NCI-H510A treated with DMSO at 0.1 percent for 48 hours (cell line): ENCODE data around the gene OSBPL8.
"Not testable (repeated sequence)": the region's sequence is repeated elsewhere in the genome, so short reads cannot be mapped to it uniquely, and the experiment has no call there.

Experiments used
- DNase-seq: peaks from one replicate; lab custom pipeline; 2025; lab: John Stamatoyannopoulos, UW

The OSBPL8 gene

GRCh38 chr12:76422154-76422542, 137.4 kb downstream of the OSBPL8 start:
- no peak for DNase-seq

DNA sequence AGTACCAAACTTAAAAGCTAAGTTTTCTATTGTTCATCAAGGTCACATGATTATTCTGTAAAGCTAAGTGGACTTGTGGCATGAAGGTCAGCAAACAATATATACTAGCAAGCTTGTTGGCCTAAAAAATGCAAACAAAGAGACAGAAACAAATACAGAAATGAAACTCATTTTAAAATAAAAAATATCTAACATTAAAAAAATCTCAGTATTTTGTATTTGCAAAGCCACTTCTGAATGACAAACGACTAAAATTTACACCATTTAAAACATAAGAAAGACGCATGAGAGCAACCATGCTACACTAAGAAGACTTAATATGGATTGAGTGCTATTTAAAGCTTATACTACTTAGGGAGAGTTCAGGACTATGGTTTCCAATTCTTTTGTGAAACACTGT, 138.5 kb downstream of the OSBPL8 start:
- no peak for DNase-seq

- DNase-seq = no peak
Observed at GRCh38 chr12:76420222-76420621, 139.3 kb downstream of the OSBPL8 start.

DNA sequence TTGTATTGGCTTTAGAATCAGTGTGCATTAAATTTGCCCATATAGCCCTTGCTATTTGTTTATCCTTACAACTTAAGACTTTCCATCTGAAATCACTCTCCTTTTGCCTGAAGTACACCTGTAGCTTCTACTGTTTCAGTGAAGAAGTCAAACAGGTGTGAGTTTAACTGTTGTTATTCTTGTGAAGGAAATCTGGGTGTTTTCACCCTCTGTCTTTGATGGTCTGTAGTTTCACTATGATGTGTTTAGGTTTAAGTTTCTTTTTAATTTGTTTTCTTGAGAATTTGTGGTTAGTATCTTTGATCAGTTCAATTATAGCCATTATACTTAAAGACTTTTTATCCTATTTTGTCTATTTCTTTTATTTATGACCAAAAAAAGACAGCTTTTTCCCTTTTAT, 142.5 kb downstream of the OSBPL8 start:
- no peak for DNase-seq

DNA sequence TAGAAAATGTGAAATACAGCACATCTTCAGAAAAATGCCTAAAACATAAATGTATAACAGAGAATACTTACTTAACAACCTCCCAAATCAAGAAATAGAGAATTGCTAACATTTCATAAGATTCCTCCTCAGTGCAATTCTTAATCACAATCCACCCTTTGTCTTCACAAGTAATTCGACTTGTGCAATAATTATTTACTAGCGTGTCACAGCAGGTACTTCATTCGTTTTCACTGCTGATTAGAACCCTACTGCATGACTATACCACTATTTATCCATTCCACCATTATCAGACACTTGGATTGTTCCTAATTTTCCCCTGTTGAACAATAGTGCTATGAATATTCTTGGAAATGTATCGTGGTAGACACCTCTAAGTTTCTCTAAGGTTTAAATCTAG, 146.4 kb downstream of the OSBPL8 start:
- DNase-seq = no peak

DNA sequence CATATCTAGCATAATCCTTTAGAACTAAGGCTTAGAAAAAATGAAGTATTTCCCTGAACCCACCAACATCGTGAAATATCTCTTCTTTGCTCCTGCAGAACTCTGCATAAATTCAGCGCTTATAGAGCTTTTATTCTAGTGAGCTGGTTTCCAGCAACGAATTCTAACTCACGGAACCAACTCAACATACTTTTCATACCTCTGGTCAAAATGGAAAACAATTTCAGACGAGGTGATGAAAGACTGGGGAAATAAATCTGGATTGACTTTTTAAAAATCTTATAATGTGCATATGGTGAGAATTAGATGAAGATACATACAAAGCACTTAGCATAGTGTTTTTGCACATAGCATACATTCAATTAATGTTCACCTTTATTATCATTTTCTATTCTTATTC, 148.8 kb downstream of the OSBPL8 start:
- no peak for DNase-seq

DNA sequence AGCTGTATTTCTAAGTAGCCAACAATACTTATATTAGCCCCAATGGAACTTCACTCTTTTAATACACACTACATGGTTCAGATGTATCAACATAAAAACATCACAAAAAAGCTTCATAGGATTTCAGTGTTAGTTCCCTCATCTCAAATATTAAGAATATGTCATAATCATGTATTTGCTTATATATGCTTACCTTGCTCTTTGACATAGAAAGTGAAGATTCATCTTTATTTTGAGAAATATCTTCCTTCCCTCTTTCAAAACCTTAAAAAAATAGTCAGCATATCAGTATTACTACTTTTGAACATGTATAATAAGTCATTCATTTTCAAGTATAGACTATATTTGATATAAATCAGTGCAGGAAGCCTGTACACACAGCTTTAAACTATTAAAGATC, 149.2 kb downstream of the OSBPL8 start:
- DNase-seq = no peak

- DNase-seq = no peak
Observed at GRCh38 chr12:76409074-76409473, 150.5 kb downstream of the OSBPL8 start.

GRCh38 chr12:76407710-76408109, 151.9 kb downstream of the OSBPL8 start:
- no peak for DNase-seq

DNA sequence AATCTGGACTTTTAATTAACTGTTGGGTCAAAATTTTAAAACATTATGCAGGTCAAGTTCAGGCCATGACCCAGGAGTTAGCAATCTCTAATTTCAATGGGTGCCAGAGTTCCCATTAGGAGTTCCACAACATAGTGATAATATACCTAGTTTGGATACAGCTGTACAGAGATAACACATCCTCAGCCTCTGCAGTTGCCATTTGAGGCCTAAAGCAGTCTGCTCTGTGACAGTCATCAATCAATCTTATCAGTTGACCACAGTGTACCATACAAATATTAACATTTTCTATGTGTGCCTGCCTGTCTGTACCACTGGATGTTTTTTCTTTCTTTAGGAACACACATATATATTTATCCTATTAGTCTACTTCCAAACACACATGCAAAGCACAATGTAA, 157.3 kb downstream of the OSBPL8 start:
- DNase-seq = no peak

DNA sequence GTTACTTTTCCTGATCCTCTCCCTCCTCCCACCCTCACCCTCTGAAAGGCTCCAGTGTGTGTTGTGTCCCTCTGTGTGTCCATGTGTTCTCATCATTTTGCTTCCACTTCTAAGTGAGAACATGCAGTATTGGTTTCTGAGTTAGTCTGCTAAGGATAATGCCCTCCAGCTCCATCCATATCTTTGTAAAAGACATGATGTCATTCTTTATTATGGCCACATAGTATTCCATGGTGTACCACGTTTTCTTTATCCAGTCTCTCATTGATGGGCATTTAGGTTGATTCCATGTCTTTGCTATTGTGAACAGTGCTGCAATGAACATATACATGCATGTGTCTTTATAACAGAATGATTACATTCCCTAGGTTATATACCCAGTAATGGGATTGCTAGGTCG, 159.4 kb downstream of the OSBPL8 start:
- no peak for DNase-seq

GRCh38 chr12:76399040-76399439, 160.5 kb downstream of the OSBPL8 start:
- DNase-seq = no peak

- DNase-seq = no peak
Observed at GRCh38 chr12:76398106-76398505, 161.5 kb downstream of the OSBPL8 start.

DNA sequence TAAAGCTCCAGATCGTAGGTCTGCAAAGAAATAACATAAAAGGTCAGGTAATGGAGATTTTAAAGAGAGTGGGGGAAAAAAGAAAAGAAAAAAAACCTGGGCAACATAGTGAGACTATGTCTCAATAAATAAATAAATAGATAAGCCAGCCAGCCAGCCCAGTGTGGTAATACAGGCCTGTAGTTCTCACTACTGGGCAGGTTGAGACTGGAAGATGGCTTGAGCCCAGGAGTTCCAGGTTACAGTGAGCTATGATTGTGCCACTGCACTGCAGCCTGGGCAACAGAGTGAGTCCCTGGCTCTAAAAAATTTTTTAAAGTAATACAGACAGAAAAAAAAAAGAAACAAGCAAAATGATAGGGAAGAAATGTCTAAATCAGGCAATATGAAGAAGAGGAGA, 168.1 kb downstream of the OSBPL8 start:
- no peak for DNase-seq

GRCh38 chr12:76387614-76388013, 172.0 kb downstream of the OSBPL8 start:
- no peak for DNase-seq

DNA sequence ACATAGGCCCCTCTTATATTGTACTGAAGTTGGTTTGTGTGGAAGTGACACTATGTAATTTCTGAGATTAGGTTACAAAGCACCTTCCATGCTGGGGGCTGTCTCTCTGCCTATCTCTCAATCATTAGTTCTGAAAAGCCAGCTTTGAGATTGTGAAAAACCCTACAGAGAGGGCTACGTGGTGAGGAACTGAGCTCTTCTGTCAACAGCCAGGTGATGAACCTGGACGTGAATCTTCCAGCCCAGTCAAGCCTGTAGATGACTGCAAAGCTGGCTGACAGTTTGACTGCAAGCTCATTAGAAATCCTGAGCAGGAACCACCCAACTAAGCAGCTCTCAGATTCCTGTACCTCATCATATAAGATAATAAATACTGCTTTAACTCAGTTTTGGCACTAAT, 175.0 kb downstream of the OSBPL8 start:
- DNase-seq = no peak

- no peak for DNase-seq
Observed at GRCh38 chr12:76383988-76384387, 175.6 kb downstream of the OSBPL8 start.

DNA sequence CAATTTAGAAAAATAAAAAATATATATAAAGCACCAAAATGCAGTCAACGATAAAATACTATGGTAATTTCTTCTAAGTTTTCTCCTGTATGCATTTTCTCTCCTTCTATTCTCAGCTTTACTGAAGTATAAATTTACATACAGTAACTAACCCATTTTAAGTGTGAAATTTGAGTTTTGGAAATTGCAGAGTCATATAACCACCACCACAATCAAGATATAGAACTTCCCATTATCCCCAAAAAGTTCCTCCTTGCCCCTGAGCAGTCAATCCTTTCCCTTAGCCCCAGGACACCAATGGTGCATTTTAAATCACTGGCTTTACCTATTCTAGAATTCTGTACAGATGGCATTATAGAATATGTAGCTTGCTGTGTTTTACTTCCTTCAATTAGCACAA, 180.3 kb downstream of the OSBPL8 start:
- DNase-seq = no peak

DNA sequence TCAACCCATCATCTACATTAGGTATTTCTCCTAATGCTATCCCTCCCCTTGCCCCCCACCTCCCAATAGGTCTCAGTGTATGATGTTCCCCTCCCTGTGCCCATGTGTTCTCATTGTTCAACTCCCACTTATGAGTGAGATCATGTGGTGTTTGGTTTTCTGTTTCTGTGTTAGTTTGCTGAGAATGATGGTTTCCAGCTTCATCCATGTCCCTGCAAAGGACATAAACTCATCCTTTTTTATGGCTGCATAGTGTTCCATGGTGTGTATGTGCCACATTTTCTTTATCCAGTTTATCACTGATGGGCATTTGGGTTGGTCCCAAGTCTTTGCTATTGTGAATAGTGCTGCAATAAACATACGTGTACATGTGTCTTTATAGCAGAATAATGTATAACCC, 182.7 kb downstream of the OSBPL8 start:
- not testable (repeated sequence) for DNase-seq

DNA sequence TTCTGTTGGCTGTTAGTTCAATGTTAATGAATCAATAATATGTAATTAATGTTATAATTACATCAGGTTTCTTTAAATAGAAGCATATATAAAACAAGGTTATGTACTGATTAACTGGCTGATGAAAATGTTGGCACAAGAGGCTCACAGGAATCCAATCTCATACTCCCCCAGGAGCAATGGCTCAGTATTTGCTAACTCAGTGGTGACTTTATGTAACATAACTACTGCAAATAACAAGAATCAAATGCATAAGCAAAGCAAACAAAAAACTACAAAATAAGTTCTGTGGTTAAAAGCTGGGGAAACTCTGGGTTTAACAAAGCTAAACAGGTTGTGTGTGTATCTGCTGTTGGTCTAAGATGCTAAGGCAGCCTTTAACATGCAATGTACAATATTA, 183.6 kb downstream of the OSBPL8 start:
- DNase-seq = no peak

GRCh38 chr12:76375470-76375869, 184.1 kb downstream of the OSBPL8 start:
- DNase-seq = no peak

GRCh38 chr12:76374386-76375020, 185.1 kb downstream of the OSBPL8 start:
- no peak for DNase-seq

DNA sequence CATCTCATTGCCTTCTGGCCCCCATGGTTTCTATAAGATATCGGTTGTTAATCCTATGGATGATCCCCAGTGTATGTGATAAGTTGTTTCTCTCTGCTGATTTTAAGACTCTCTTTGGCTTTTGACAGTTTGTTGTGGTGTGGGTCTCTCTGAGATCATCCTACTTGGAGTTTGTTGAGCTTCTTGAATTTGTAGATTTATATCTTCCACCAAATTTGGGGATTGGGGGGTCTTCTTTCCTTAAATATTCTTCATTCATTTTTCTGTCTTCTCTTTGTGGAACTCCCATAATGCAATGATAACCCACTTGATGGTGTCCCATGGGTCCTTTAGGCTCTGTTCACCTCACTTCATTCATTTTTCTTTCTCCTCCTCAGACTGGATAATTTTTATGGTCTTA, 191.3 kb downstream of the OSBPL8 start:
- no peak for DNase-seq

DNA sequence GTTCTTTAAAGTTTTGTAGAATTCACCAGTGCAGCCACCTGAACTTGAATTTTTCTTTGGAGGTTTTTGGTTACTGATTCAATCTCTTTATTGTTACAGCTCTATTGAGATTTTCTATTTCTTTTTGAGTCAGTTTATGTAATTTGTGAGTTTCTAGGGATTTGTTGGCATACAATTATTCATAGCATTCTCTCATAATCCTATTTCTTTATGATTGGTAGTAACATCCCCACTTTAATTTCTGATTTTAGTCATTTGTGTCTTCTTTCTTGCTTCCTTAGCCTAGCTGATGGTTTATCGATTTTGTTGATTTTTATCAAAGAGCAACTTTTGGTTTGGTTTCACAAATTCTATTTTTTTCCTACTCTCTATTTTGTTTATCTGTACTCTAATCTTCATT, 193.4 kb downstream of the OSBPL8 start:
- DNase-seq = no peak

- DNase-seq = not testable (repeated sequence)
Observed at GRCh38 chr12:76364131-76364530, 195.4 kb downstream of the OSBPL8 start.
